ENCODE data around the gene EDARADD. TPM values are rescaled to one million over a fixed set of nuclear protein-coding genes. Genes with fewer than 3 reads are reported as not detected.
A peak's percentile ranks its signal among the peaks of the same experiment; 100 is the strongest.

The EDARADD gene
- total and polyA plus RNA-seq, 2 of the 13 experiments (the other 11 are each of a cell fraction or from before 2014, with no cell fraction given), result 0.03 TPM; not detected in 1

GRCh38 chr1:236494586-236495466 is 100.7 kb downstream of the EDARADD start (continued):
- TF ChIP-seq ZNF276 (CRISPR knock-in tag; IDR thresholded peaks at IDR 0.05; ENCODE audit: low read depth) (0 out of 2 replicates have a peak, but pooled peaks have one; percentile 43), TFDP1 (CRISPR knock-in tag; IDR thresholded peaks at IDR 0.05; ENCODE audit: borderline replicate concordance) (peak; percentile 12; the same call in 1 of the 2 replicates), JUNB (CRISPR knock-in tag; IDR thresholded peaks at IDR 0.05; ENCODE audit: borderline replicate concordance) (no peak), FOXA1 (IDR thresholded peaks at IDR 0.05) (no peak), FOXA1 (CRISPR knock-in tag; IDR thresholded peaks at IDR 0.05) (peak; percentile 52; the same call in 1 of the 2 replicates), ZSCAN25 (CRISPR knock-in tag; IDR thresholded peaks at IDR 0.05) (peak; percentile 31; the same call in 1 of the 2 replicates), ZNF510 (CRISPR knock-in tag; IDR thresholded peaks at IDR 0.05; ENCODE audit: low read depth) (no peak), LCORL (IDR thresholded peaks at IDR 0.05) (0 out of 2 replicates have a peak, but pooled peaks have one; percentile 29), LCORL (CRISPR knock-in tag; IDR thresholded peaks at IDR 0.05) (peak; percentile 92), ZNF430 (CRISPR knock-in tag; IDR thresholded peaks at IDR 0.05) (no peak; the same call in 1 of the 2 replicates), GABPB1 (CRISPR knock-in tag; IDR thresholded peaks at IDR 0.05) (no peak; the same call in 1 of the 2 replicates), ARID4A (CRISPR knock-in tag; IDR thresholded peaks at IDR 0.05; ENCODE audit: borderline replicate concordance) (peak; percentile 54; the same call in 1 of the 2 replicates), ZNF20 (CRISPR knock-in tag; IDR thresholded peaks at IDR 0.05) (no peak), SUZ12 (IDR thresholded peaks at IDR 0.05; ENCODE audit: low read depth, low read length) (no peak)
- TF ChIP-seq, protein P1, sequence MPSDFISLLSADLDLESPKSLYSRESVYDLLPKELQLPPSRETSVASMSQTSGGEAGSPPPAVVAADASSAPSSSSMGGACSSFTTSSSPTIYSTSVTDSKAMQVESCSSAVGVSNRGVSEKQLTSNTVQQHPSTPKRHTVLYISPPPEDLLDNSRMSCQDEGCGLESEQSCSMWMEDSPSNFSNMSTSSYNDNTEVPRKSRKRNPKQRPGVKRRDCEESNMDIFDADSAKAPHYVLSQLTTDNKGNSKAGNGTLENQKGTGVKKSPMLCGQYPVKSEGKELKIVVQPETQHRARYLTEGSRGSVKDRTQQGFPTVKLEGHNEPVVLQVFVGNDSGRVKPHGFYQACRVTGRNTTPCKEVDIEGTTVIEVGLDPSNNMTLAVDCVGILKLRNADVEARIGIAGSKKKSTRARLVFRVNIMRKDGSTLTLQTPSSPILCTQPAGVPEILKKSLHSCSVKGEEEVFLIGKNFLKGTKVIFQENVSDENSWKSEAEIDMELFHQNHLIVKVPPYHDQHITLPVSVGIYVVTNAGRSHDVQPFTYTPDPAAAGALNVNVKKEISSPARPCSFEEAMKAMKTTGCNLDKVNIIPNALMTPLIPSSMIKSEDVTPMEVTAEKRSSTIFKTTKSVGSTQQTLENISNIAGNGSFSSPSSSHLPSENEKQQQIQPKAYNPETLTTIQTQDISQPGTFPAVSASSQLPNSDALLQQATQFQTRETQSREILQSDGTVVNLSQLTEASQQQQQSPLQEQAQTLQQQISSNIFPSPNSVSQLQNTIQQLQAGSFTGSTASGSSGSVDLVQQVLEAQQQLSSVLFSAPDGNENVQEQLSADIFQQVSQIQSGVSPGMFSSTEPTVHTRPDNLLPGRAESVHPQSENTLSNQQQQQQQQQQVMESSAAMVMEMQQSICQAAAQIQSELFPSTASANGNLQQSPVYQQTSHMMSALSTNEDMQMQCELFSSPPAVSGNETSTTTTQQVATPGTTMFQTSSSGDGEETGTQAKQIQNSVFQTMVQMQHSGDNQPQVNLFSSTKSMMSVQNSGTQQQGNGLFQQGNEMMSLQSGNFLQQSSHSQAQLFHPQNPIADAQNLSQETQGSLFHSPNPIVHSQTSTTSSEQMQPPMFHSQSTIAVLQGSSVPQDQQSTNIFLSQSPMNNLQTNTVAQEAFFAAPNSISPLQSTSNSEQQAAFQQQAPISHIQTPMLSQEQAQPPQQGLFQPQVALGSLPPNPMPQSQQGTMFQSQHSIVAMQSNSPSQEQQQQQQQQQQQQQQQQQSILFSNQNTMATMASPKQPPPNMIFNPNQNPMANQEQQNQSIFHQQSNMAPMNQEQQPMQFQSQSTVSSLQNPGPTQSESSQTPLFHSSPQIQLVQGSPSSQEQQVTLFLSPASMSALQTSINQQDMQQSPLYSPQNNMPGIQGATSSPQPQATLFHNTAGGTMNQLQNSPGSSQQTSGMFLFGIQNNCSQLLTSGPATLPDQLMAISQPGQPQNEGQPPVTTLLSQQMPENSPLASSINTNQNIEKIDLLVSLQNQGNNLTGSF (CRISPR knock-in tag; IDR thresholded peaks at IDR 0.05), result no peak

Data from HepG2 (cell line).